HUES6 (cell line): ENCODE measurements around the gene KLHL29.

Source experiments
- H3K27ac ChIP-seq: 2 replicates; pipeline ENCODE4 v1.7.0; 2013; ENCODE audit warnings: low read depth, mild to moderate bottlenecking, low read length, inconsistent platforms
- H3K27me3 ChIP-seq: 2 replicates; pipeline ENCODE4 v1.6.1; 2013; ENCODE audit warnings: low read length; ENCODE audit not compliant: control insufficient read depth, insufficient read depth
- H3K36me3 ChIP-seq: 2 replicates; pipeline ENCODE4 v1.6.1; 2013; ENCODE audit warnings: low read length; ENCODE audit not compliant: control insufficient read depth, insufficient read depth
- H3K4me1 ChIP-seq: 2 replicates; pipeline ENCODE4 v1.6.1; 2013; ENCODE audit warnings: low read length; ENCODE audit not compliant: control insufficient read depth, insufficient read depth
- H3K4me3 ChIP-seq: 2 replicates; pipeline ENCODE4 v1.5.1; 2013; ENCODE audit warnings: low read depth, low read length
- H3K9ac ChIP-seq: one replicate; pipeline ENCODE4 v1.6.1; 2013; ENCODE audit warnings: mild to moderate bottlenecking, low read length
- H3K9me3 ChIP-seq: 2 replicates; pipeline ENCODE4 v1.6.1; 2013; ENCODE audit warnings: low read depth, low read length; ENCODE audit not compliant: control insufficient read depth, insufficient read depth

KLHL29 gene

DNA sequence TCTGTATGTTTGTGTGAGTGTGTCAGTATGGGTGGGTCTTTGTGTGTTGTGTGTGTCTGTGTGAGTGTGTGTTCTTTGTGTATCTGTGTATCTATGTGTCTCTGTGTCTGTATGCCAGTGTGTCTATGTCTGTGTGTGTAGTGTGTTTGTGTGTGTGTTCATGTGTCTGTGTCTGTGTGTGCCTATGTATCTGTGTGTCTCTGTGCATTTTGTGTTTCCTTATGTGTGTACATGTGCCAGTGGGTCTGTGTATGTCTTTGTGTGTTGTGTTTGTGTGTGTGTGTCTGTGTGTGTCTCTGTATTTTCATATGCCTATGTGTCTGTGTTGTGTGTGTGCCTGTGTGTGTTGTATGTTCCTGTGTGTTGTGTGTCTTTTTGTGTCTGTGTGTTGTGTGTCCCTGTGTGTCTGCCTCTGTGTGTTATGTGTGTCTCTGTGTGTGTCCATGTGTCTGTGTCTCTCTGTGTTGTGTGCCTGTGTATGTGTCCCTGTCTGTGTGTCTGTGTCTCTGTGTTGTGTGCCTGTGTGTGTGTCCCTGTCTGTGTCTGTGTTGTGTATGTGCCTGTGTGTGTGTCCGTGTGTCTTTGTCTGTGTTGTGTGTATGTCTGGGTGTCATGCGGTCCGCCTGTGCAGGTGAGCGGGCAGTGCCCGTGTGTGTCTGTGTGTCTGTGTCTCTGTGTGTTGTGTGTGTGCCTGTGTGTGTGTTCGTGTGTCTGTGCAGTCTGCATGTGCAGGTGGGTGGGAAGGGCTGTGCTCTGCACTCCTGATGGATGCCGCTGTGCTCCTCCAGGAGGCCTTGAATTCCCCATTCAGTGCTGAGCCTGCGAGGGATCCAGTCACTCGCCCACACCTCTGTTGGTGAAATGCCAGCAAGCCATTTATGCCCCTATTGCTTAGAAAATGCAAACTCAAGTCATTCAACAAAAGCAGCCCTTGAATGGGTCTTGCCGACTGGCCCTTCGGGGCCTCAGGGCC, 37.4 kb downstream of the KLHL29 start:
- no peak overlapping the region for H3K27ac ChIP-seq
- H3K36me3 ChIP-seq: no peaks in the 10 kb centered on the region
- no peak overlapping the region for H3K9ac ChIP-seq
- peaks cover 26% of the 10 kb centered on the region for H3K4me1 ChIP-seq
- no peak overlapping the region for H3K4me3 ChIP-seq
- H3K9me3 ChIP-seq: no peaks in the 10 kb centered on the region
- H3K27me3 ChIP-seq: no peaks in the 10 kb centered on the region

DNA sequence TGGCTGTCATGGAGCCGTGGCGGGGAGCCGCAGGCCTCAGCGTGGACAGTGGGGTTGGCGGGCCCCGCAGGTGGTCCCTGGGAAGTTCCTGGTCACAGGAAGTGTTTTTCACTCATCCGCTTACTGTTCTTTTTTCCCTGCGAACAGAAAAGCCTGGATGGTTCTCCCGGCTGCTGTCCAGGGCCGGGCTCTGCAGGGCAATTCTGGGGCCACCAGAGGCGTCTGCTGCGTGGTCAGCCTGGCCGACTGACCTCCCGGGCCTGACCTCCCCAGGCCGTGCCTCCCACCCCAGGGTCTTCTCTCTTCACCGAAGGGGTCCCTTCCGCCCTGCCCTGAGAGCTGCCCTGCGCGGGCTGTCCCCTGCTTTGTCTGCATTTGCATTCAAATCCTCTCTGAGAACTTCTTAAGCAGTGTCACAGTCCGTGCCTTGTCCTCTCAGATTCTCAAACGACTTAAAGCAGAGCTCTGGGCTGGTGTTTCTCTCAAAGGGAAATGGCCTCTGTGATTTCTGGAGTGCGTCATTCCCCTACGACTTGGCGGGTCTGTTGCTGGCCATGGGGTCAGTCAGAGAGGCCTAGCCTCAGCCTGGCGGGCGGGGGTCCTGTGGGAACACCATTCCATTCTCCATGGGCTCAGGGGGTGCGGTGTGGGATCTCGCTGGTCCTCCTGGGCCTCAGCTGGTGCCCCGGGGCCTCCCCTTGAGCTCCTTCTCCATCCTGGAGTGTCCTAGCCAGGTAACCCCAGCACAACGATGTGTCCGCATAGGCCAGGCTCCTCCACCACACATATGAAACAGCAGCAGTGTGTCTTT, 38.3 kb downstream of the KLHL29 start:
- H3K27me3 ChIP-seq: no peaks in the 10 kb centered on the region
- H3K9ac ChIP-seq: no peak overlapping the region
- H3K36me3 ChIP-seq: no peaks in the 10 kb centered on the region
- peaks cover 26% of the 10 kb centered on the region for H3K4me1 ChIP-seq
- no peak overlapping the region; the same call in 1 of the 2 replicates for H3K4me3 ChIP-seq
- no peaks in the 10 kb centered on the region for H3K9me3 ChIP-seq
- H3K27ac ChIP-seq: no peak overlapping the region

DNA sequence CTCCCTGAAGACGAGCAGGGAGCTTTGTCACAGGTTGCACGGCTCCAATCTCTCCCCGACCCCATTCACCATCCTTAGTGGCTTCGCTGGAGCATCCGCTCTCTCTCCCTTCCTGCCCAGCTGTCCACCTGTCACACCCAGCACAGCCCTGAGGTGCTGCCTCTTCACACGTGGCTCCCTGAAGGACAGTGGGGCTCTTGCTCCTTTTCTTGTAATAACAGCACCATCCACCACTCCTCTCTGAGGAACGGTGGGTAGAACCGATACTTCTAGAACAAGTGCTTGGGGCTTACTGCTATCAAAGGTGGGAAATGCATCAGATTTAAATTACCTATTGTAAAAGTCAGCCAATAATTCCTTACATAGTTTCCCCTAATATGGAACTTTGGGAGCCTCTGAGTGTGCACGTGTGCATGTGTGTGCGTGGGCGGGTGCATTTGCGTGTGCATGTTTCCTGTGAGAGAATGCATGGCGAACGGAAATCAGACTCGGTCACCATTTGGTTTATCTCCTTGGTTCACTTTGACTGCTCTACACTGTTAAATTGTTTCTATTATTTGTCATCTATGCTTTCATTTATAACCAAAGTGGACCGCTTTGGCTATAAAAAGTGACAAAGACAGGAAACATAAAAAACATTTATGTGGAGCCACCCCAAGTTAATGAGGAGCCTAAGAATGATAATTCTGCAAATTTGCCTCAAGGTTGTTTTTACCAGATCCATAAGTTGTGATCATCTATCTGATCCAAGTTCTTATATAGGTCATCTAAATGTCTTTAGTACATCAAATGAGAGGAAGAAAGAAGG, 39.1 kb downstream of the KLHL29 start:
- H3K27me3 ChIP-seq: no peaks in the 10 kb centered on the region
- H3K27ac ChIP-seq: no peak overlapping the region

DNA sequence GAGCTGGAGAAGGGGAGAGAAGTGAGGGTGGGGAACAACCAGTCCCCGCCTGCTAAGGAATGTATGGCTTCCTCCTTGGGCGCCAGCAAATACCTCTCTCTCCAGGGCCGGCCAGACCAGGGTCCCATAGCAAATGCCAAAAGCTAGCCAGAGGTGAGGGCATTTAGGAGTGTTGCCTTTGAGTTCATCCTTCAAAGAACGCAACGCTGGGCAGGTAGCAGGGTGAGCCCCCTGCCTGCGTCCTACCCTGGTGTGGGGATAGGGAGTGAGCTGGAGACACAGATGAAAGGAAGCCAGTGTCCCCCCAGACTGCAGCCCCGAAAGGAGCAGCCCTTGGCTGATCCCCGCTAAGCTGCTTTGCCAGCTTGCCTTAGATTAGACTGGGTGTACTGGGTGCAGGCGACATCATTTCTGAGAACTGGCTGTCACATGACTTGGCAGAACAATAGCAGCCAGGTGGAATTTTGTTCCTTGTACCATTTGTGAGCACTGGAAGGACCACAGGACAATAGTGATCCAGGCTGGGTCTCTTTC, 40.4 kb downstream of the KLHL29 start:
- Histone ChIP-seq H3K36me3 (no peaks in the 10 kb centered on the region), H3K4me3 (no peak overlapping the region), H3K27ac (no peak overlapping the region), H3K4me1 (peaks cover 22% of the 10 kb centered on the region), H3K9me3 (no peaks in the 10 kb centered on the region), H3K27me3 (no peaks in the 10 kb centered on the region), H3K9ac (no peak overlapping the region)

More for the DNA sequence above, 39.1 kb downstream of the KLHL29 start:
- Histone ChIP-seq H3K9me3 (no peaks in the 10 kb centered on the region), H3K9ac (no peak overlapping the region), H3K4me1 (peaks cover 26% of the 10 kb centered on the region), H3K4me3 (no peak overlapping the region), H3K36me3 (no peaks in the 10 kb centered on the region)

DNA sequence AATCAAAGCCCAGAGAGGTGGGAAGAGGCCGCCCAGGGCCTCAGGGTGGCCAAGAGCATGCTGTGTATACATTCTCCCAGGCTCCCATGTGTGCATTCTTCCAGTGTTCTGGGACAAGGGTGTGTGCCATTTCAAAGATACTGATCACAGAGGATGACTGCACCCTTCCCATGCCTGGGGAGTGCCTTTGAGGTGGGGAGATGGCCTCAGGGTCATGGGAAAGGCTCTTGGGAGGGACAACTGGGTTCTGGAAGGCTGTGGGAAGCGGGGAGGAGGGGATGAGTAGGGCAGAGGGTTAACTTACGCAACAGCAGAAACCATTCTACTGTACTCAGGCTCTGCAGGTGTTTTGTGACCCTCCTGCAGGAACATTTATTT, 40.9 kb downstream of the KLHL29 start:
- Histone ChIP-seq H3K9me3 (no peaks in the 10 kb centered on the region), H3K4me3 (no peak overlapping the region), H3K27me3 (no peaks in the 10 kb centered on the region), H3K9ac (no peak overlapping the region), H3K27ac (no peak overlapping the region), H3K36me3 (no peaks in the 10 kb centered on the region), H3K4me1 (peaks cover 22% of the 10 kb centered on the region)

DNA sequence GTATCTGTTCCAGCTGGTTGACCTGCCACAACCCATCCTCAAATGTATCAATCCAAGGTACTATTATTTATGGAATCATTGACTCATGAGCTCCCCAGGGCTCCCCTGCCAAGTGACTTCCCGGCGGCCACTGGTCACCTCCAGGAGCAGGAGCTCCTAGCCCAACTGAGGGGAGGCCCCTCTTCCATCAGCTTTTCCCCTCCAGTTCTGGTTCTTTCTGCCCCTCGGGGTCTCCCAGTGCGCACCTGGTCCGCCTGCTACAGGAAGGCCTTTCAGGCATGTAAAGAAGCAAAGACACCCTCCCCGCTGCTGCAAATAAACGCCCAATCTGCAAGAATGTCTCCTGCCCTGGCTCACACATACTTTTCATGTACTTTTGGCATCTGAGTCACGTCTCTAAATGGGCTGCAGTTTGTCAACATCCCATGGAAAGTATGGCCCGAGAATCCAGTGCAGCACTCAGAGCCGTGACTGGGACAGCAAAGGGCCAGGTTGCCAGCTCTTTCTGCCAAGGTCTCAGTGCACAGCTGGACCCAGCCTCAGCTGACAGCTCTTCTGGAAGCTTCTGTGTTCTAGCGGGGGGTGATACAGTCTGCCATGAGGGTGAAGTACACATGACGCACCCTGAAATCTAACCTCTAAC, 41.4 kb downstream of the KLHL29 start:
- no peaks in the 10 kb centered on the region for H3K27me3 ChIP-seq
- H3K4me3 ChIP-seq: no peak overlapping the region
- no peaks in the 10 kb centered on the region for H3K9me3 ChIP-seq
- H3K4me1 ChIP-seq: peaks cover 22% of the 10 kb centered on the region
- H3K9ac ChIP-seq: no peak overlapping the region
- no peak overlapping the region for H3K27ac ChIP-seq
- no peaks in the 10 kb centered on the region for H3K36me3 ChIP-seq

DNA sequence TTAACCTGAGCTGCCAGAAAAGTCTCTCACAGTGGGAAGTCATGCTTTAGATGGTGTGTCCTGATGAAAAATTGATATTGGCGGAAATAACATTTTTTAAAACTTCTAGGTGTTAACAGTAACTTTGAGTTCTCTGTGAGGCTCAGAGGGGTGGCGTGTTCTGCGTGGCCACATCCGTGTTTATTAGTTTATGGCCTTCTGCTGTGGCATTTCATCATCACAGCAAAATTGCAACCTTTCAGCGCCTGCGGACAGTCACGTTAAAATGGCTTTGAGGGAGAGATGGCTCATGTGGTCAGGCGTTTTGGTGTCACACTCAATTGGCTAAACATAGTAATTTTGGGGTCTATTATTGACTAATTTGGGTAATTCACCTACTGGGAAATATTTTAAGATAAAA, 42.4 kb downstream of the KLHL29 start:
- no peak overlapping the region for H3K4me3 ChIP-seq
- no peak overlapping the region for H3K9ac ChIP-seq
- no peaks in the 10 kb centered on the region for H3K9me3 ChIP-seq
- no peaks in the 10 kb centered on the region for H3K27me3 ChIP-seq
- peaks cover 22% of the 10 kb centered on the region for H3K4me1 ChIP-seq
- no peaks in the 10 kb centered on the region for H3K36me3 ChIP-seq
- H3K27ac ChIP-seq: no peak overlapping the region

DNA sequence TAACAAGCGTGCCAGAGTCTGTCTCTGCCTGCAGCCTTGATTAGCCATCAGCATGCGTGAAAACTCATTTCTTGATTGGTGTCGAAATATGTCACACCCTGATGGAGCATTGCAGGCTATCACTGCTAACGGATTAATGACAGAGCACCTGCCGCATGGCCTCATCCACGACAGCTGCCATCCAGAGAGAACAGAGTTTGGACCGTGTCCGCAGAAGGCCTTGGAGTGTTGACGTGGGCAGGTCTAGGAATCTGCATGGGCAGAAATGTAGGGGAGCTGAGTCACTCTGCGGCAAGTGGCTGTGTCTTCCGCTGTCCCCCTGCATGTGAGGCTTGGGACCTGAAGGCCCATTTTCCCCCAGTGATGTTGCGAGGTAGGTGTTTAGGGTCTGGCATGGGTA, 43.0 kb downstream of the KLHL29 start:
- no peaks in the 10 kb centered on the region for H3K9me3 ChIP-seq
- H3K9ac ChIP-seq: no peak overlapping the region
- H3K4me1 ChIP-seq: peaks cover 16% of the 10 kb centered on the region
- no peak overlapping the region for H3K27ac ChIP-seq
- no peaks in the 10 kb centered on the region for H3K36me3 ChIP-seq
- no peak overlapping the region for H3K4me3 ChIP-seq
- H3K27me3 ChIP-seq: no peaks in the 10 kb centered on the region

DNA sequence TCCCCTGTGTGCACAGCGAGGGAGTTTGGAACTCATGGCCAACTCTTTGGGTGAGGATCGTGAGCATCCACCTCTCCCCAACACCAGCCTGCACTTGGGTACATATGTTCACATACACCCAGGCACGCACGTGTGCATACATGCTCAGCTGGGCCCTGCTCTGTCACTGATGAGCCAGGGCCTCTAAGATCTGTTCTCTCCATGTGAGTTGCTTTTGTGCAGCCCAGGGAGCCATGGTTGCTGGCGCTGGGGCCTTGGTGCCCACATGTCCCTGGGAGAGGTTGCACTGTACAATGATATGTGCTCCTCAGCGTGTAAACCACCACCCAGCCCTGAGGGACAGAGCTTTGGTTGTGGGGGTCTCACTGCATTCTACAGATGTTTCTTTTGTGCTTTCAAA, 44.1 kb downstream of the KLHL29 start:
- no peaks in the 10 kb centered on the region for H3K36me3 ChIP-seq
- H3K4me1 ChIP-seq: peaks cover 7% of the 10 kb centered on the region
- H3K9ac ChIP-seq: no peak overlapping the region
- H3K9me3 ChIP-seq: no peaks in the 10 kb centered on the region
- H3K27ac ChIP-seq: no peak overlapping the region
- H3K27me3 ChIP-seq: no peaks in the 10 kb centered on the region
- H3K4me3 ChIP-seq: no peak overlapping the region

DNA sequence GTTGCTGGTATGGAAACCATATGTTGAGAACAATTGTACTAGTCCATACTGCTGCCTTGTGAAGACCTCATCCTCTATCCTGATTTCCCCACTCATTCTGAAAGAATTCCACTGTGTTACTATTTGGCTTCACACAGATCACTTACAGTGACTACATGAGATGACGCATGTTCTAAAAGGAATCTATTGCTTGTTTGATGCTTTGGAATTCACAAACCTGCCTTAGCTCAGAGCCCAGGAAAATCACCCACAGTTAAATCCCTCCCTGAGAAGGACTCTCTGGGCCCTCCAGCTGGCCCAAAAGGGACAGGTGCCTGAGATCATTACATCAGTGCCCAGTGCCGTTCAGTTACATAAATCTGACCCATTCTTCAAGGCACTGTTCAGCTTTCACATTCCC, 45.3 kb downstream of the KLHL29 start:
- Histone ChIP-seq H3K27ac (no peak overlapping the region), H3K27me3 (no peaks in the 10 kb centered on the region)

More for the DNA sequence above, 45.3 kb downstream of the KLHL29 start:
- Histone ChIP-seq H3K9me3 (no peaks in the 10 kb centered on the region), H3K4me1 (peaks cover 14% of the 10 kb centered on the region), H3K36me3 (no peaks in the 10 kb centered on the region), H3K4me3 (no peak overlapping the region), H3K9ac (no peak overlapping the region)
